ENCODE measurements around the gene ADAMTS17. TPM values are rescaled to one million over a fixed set of nuclear protein-coding genes. Genes with fewer than 3 reads are reported as not detected.

ADAMTS17 gene
- total RNA-seq, 1 donor = 0.81 TPM

DNA sequence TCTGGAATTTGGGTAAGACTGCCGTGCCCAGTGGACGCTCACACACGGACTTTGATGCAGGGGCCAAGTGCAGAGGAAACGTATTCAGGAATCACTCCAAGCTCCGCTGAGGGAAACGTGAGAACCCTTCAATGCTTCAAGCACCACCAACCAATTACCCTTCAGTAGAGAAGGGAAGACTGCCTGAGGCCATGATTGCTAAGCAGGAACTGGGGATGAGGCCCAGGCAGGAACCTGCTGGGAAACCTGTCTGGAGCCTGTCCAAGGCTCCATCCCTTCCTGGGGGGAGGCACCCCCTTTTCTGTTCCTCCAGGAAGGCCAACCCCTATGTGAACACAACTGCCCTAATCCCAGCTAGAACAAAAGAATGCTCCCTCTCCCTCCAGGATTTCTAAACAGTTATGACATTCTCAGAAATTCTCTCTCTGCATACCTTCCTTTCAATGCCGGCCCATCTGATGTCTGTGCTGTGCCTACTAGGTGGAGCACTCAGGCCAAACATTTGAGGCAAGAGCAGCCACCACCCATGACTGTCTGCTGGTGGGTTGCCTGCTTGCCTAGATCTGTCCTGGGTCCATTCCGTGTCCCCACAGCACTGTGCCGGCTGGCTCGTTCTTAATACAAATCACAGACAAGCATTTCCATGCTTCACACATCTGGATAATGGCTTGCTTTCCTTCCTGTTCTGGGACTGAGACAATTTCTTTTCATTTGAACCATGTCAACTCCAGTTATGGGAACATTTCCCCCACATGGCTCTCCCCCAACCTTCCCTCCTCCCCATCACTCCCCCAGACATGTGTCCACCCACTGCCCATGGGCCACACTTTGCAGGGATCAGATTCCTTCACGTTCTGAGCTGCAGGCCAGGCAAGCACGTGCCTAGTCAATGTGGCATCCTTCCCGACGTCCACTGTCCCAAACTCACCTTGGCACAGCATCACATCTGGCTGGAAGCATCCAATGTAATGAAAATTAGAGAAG, 149.4 kb downstream of the ADAMTS17 start:
- TF ChIP-seq, protein P1, sequence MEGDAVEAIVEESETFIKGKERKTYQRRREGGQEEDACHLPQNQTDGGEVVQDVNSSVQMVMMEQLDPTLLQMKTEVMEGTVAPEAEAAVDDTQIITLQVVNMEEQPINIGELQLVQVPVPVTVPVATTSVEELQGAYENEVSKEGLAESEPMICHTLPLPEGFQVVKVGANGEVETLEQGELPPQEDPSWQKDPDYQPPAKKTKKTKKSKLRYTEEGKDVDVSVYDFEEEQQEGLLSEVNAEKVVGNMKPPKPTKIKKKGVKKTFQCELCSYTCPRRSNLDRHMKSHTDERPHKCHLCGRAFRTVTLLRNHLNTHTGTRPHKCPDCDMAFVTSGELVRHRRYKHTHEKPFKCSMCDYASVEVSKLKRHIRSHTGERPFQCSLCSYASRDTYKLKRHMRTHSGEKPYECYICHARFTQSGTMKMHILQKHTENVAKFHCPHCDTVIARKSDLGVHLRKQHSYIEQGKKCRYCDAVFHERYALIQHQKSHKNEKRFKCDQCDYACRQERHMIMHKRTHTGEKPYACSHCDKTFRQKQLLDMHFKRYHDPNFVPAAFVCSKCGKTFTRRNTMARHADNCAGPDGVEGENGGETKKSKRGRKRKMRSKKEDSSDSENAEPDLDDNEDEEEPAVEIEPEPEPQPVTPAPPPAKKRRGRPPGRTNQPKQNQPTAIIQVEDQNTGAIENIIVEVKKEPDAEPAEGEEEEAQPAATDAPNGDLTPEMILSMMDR (IDR thresholded peaks at IDR 0.05; ENCODE audit: insufficient read depth, low read length) = no peak
- no peak for DNase-seq (ENCODE audit: low read depth)
- H3K4me3 ChIP-seq (ENCODE audit: low read depth, low read length) = no peak overlapping the region

GRCh38 chr15:100191161-100191560, 150.6 kb downstream of the ADAMTS17 start:
- TF ChIP-seq, protein P1 (IDR thresholded peaks at IDR 0.05; ENCODE audit: insufficient read depth, low read length) = no peak
- DNase-seq (ENCODE audit: low read depth) = no peak
- no peak overlapping the region for H3K4me3 ChIP-seq (ENCODE audit: low read depth, low read length)

- no peak overlapping the region for H3K4me3 ChIP-seq (ENCODE audit: low read depth, low read length)
- TF ChIP-seq, protein P1 (IDR thresholded peaks at IDR 0.05; ENCODE audit: insufficient read depth, low read length) = no peak
- DNase-seq (ENCODE audit: low read depth) = no peak
Observed at GRCh38 chr15:100190675-100191074, 151.1 kb downstream of the ADAMTS17 start.

- H3K4me3 ChIP-seq (ENCODE audit: low read depth, low read length) = no peak overlapping the region
- TF ChIP-seq, protein P1 (IDR thresholded peaks at IDR 0.05; ENCODE audit: insufficient read depth, low read length) = no peak
- DNase-seq (ENCODE audit: low read depth) = no peak
Observed at GRCh38 chr15:100189849-100190248, 151.9 kb downstream of the ADAMTS17 start.

GRCh38 chr15:100189319-100189718, 152.5 kb downstream of the ADAMTS17 start:
- H3K4me3 ChIP-seq (ENCODE audit: low read depth, low read length) = no peak overlapping the region
- TF ChIP-seq, protein P1 (IDR thresholded peaks at IDR 0.05; ENCODE audit: insufficient read depth, low read length) = no peak
- DNase-seq (ENCODE audit: low read depth) = no peak

DNA sequence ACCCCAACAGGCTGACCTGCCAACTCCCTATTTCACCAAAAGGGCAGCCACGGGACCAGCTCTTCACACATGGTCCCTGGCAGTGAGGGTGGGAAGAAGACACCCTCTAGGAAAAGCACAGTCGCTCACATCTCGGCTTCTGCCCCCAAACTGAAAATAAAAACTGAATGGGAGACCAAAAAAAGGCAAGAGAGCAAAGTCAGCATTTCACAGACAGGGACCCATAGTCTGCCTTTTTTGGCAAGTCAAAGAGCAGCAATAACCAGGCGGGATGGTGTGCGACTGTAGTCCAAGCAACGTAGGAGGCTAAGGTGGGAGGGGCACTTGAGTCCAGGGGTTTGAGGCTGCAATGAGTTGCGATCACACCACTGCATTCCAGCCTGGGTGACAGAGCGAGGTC, 154.1 kb downstream of the ADAMTS17 start:
- no peak overlapping the region for H3K4me3 ChIP-seq (ENCODE audit: low read depth, low read length)
- TF ChIP-seq, protein P1 (IDR thresholded peaks at IDR 0.05; ENCODE audit: insufficient read depth, low read length) = no peak
- no peak for DNase-seq (ENCODE audit: low read depth)
